ENCODE results near the gene SFSWAP.

SFSWAP gene

DNA sequence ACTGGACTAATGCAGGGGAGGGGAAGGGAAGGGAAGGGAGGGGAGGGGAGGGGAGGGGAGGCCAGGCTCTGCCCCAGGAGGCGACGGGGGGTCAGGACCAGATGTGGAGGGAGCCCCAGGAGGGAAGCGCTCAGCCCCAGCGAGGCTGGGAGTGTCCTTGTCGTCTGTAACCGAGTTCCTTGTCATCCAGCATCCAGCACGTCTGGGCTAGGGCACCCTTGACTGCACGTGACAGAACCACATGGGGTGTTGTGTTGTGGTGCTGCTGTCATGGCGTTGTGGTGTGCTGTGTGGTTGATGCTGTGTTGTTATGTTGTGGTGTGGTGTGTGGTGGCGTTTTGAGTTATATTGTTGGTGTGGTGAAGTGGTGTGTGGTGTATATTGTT lies 28.4 kb upstream of the SFSWAP start:
- DNase-seq (ENCODE audit: low read depth, low spot score): no peak
- TF ChIP-seq, protein P1, sequence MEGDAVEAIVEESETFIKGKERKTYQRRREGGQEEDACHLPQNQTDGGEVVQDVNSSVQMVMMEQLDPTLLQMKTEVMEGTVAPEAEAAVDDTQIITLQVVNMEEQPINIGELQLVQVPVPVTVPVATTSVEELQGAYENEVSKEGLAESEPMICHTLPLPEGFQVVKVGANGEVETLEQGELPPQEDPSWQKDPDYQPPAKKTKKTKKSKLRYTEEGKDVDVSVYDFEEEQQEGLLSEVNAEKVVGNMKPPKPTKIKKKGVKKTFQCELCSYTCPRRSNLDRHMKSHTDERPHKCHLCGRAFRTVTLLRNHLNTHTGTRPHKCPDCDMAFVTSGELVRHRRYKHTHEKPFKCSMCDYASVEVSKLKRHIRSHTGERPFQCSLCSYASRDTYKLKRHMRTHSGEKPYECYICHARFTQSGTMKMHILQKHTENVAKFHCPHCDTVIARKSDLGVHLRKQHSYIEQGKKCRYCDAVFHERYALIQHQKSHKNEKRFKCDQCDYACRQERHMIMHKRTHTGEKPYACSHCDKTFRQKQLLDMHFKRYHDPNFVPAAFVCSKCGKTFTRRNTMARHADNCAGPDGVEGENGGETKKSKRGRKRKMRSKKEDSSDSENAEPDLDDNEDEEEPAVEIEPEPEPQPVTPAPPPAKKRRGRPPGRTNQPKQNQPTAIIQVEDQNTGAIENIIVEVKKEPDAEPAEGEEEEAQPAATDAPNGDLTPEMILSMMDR (IDR thresholded peaks at IDR 0.05; ENCODE audit: insufficient read depth, low read length, missing control alignments): no peak
- ChIA-PET CTCF (no interaction called here), POLR2A (no interaction called here)
- H3K4me3 ChIP-seq (ENCODE audit: low read depth, low read length): no peak overlapping the region

GRCh38 chr12:131683266-131684014 lies 27.4 kb upstream of the SFSWAP start:
- no peak for DNase-seq (ENCODE audit: low read depth, low spot score)
- CTCF ChIA-PET: no interaction called here
- POLR2A ChIA-PET: no interaction called here
- no peak overlapping the region for H3K4me3 ChIP-seq (ENCODE audit: low read depth, low read length)
- TF ChIP-seq, protein P1 (IDR thresholded peaks at IDR 0.05; ENCODE audit: insufficient read depth, low read length, missing control alignments): no peak

DNA sequence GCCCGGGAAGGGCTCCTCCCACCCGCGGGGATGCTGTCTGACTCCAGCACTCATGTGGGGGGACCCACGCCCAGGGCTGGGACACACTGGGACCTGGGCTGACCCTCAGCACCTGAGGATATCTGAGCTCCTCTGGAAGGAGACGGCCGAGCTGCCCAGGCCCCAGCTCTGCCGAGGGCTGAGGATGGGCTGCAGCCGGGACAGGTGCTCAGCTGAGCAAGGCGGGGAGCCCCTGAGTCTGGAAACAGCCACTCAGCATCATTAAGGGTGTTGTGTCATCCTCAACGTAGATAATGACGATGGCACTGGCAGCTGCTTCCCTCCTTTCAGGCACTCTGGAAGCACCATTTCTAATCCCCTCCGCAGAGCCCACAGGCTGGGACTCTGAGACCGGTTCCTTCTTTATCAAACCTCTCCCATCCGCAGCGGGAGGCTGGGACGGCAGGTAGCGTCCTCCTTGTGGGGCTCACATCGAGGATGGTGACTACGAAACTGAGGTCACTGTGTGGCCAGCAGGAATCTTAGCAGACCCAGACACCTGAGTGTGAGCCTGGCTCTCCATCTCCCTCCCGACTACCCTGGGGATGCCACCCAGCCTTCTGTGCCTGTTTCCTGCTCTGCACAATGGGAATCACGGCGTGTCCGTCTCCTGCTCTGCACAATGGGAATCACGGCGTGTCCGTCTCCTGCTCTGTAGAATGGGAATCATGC lies 26.7 kb upstream of the SFSWAP start:
- no peak overlapping the region for H3K4me3 ChIP-seq (ENCODE audit: low read depth, low read length)
- POLR2A ChIA-PET: no interaction called here
- TF ChIP-seq, protein P1 (IDR thresholded peaks at IDR 0.05; ENCODE audit: insufficient read depth, low read length, missing control alignments): no peak
- CTCF ChIA-PET: no interaction called here
- no peak for DNase-seq (ENCODE audit: low read depth, low spot score)

- ChIA-PET CTCF (no interaction called here), POLR2A (no interaction called here)
- no peak for DNase-seq (ENCODE audit: low read depth, low spot score)
- no peak overlapping the region for H3K4me3 ChIP-seq (ENCODE audit: low read depth, low read length)
- TF ChIP-seq, protein P1 (IDR thresholded peaks at IDR 0.05; ENCODE audit: insufficient read depth, low read length, missing control alignments): no peak
These were observed 23.4 kb upstream of the SFSWAP start for GRCh38 chr12:131687346-131688125.

GRCh38 chr12:131688131-131688844 lies 22.6 kb upstream of the SFSWAP start:
- POLR2A ChIA-PET: no interaction called here
- no peak overlapping the region for H3K4me3 ChIP-seq (ENCODE audit: low read depth, low read length)
- TF ChIP-seq, protein P1 (IDR thresholded peaks at IDR 0.05; ENCODE audit: insufficient read depth, low read length, missing control alignments): no peak
- CTCF ChIA-PET: no interaction called here
- DNase-seq (ENCODE audit: low read depth, low spot score): no peak

DNA sequence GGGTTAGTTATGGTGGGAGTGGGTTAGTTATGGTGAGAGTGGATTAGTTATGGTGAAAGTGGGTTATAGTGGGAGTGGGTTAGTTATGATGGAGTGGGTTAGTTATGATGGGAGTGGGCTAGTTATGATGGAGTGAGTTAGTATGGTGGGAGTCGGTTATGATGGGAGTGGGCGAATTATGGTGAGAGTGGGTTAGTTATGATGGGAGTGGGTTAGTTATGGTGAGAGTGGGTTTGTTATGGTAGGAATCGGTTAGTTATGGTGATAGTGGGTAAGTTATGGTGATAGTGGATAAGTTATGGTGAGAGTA lies 22.1 kb upstream of the SFSWAP start:
- no peak overlapping the region for H3K4me3 ChIP-seq (ENCODE audit: low read depth, low read length)
- DNase-seq (ENCODE audit: low read depth, low spot score): no peak
- TF ChIP-seq, protein P1 (IDR thresholded peaks at IDR 0.05; ENCODE audit: insufficient read depth, low read length, missing control alignments): no peak
- POLR2A ChIA-PET: no interaction called here
- CTCF ChIA-PET: no interaction called here

Data from AG04449 (cell line).